Measurements from ENCODE around the gene ORAI2.

The ORAI2 gene

DNA sequence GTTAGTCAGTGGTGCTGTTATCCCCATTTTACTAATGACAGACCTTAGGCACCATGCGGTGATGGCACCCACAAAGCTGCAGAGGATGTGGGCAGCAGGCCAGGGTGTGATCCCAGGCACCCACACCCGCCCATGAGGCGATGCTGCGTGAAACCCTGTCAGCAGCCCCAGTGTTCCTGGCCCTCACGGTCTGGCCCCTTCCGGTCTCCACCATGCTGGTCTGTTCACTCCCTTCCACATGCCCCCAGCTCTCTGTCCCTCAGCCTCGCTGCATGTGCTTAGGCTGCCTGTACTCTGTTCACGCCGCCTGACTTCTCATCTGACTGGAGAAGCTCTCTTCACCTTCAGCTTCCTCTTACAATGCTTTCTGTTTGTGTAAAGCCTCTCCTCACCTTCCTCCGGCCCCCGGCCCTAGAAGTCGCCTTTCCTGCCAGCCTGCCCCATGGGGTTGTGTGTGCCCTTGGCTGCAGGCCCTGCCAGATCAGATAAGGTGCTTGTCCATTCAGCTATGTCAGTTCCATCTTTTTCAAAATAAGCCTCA lies 17.6 kb upstream of the ORAI2 start:
- DNase-seq (ENCODE audit: low read depth, low spot score), result no peak

DNA sequence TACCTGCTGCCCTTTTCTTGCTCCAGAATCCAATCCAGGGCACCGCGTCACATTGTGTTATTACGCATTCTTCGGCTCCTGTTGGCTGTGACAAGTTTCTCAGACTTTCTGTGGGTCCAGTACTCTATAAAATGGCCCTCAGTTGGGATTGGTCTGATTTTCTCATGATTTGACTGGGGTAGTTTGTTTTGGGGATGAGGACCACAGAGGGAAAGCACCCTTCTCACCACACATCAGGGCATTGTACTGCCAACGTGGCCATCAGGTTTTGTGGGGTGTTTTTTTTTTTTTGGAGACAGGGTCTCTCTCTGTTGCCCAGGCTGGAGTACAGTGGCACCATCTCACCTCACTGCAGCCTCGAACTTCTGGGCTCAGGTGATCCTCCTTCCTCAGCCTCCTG lies 17.0 kb upstream of the ORAI2 start:
- no peak for DNase-seq (ENCODE audit: low read depth, low spot score)

DNA sequence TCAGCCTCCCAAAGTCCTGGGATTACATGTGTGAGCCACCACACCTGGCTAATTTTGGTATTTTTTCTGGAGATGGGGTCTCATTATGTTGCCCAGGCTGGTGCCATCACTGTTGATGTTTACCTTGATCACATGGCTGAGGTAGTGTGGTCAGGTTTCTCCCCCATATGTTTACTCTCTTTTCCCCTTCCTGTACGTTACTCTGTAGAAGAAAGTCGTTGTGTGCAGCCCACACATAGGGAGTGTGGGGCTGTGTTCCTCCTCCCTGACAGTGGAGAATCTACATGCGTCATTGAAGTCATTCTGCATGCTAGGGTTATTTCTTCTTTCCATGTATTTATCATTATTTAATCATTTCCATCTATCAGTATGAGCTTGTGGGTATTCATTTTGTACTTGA lies 16.3 kb upstream of the ORAI2 start:
- no peak for DNase-seq (ENCODE audit: low read depth, low spot score)

DNA sequence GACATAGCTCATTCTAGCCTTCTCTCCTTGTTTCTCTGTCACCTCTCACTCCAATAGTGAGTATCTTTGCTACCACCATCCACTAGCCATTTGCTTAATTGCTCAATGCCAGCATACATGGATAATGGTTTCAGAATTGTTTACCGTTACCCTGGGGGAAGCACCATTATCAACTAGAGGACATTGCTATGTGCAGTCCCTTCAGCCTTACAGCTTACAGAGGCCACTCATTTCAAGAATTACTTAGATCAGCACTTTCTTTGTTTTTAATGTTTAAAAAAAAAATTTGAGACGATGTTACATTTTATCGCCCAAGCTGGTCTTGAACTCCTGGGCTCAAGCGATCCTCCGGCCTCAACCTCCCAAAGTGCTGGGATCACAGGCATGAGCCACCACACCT lies 14.8 kb upstream of the ORAI2 start:
- no peak for DNase-seq (ENCODE audit: low read depth, low spot score)

DNA sequence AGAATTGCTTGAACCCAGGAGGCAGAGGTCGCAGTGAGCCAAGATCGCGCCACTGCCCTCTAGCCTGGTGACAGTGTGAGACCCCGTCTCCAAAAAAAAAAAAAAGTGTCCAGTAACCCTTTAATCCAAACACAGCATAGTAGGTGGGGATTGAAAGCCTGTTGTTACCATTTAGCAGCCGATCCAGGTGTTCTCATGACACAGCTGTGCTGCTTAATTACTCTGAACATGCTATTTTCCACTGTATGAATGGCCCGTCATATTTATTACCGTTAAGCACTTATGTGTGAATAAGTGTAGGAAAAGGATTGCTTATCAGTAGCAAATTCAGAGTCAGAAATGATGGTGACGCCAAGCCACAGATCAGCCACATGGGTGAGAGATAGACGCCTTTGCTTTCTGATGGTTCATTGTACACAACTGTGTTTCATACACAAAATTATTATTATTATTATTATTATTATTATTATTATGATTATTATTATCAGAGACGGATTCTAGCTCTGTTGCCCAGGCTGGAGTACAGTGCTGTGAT lies 11.6 kb upstream of the ORAI2 start:
- DNase-seq (ENCODE audit: low read depth, low spot score), result no peak

DNA sequence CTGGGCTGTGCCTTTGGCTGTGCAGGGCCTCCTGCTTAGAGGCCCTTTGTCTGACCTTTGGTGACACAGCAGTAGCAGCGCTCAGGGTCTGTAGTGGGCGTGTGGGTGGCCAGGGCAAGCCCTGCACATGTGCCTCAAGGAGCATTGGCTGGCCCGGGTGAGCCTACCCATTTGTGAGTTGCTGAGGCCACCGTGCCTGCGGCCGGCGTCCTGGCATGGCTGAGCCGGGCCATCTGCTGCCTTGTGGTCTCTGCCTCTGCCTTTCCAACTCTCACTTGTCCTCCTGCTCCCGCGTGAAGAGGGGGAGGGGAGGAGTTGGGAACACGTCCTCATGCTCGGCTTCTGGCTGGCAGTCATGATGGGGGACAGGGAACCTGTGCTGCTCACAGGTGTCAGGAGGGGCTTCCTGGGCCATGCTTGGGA lies 9.2 kb upstream of the ORAI2 start:
- no peak for DNase-seq (ENCODE audit: low read depth, low spot score)

DNA sequence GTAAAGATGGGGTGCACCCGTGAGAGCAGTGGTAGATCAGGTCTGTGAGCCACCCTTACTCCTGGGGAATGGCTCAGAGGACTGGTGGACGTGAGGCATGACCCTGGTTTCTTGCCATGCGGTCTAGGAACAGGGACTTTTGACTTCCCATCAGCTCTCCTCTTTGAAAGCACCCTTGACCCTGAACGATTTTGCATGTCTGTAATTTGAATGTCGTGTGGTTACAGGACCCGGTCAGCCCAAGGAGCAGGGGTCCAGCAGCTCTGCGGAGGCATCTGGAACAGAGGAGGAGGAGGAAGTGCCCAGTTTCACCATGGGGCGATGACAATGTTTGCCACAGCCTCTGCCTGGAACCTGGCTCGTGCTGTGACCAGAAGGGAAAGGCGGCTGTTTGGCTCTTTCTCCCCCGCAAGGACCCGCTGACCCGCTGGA lies 8.6 kb upstream of the ORAI2 start:
- DNase-seq (ENCODE audit: low read depth, low spot score), result no peak

DNA sequence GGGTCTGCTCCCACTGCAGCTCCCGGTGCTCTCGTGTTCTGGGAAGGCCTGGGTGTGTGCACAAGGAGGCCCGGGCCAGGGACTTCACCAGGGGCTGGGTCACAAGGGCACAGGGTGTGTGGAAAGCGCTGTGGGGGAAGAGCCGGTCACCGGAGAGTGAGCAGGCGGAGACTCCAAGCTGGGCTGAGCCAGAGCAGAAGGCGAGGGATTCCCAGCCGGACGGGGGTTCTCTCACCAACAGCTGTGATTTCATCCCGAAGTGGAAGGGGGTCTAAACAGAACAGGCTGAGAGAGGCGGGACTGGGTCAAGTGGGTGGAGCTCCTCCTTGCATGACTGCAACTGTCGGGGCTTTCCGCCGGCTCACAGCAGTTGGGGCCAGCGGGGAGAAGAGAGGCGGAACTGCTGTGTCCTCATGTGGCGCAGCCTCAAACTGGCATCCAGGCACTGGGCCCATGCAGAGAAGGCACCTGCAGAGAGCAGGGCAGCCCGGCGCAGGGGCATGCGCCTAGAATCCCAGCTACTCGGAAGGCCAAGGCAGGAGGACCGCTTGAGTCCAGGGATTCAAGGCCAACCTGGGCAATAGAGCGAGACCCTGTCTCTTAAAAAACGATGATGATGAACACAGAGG lies 7.6 kb upstream of the ORAI2 start:
- DNase-seq (ENCODE audit: low read depth, low spot score), result peak; percentile 29

DNA sequence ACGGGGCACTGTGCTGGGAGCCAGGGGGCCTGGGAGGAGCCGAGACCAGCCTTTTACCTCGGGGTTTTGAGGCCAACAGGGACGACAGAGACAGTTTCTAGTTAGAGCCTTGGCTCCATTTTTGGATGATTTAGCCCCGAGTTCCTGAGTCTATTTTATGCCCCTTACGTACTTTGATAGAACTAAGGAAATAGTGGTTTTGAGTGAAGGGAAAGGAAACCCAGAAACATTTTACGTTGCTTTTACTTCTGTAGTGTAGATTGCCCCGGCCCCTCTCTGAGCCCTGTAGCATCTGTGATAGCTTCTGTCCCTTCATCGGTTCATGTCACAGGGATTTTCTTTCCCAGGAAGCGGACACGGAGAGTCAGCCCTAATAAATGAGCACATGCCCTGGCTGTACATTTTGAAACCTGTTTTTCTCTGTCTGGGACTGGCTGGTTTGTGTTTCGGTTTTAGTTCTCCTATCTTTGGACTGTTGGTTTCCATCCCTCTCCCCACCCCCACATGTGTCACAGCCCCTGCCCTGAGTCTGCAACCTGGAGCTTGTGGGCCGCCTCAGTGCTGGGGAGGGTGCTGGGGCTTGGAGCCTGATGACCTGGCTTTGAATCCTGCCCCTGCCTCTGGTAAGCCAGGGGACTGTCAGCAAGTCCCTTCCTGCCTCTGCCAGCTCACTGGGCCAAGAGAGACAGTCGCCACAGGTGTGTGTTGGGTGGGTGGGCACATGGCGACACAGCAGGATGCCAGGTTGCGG lies 6.9 kb upstream of the ORAI2 start:
- DNase-seq (ENCODE audit: low read depth, low spot score), result no peak

DNA sequence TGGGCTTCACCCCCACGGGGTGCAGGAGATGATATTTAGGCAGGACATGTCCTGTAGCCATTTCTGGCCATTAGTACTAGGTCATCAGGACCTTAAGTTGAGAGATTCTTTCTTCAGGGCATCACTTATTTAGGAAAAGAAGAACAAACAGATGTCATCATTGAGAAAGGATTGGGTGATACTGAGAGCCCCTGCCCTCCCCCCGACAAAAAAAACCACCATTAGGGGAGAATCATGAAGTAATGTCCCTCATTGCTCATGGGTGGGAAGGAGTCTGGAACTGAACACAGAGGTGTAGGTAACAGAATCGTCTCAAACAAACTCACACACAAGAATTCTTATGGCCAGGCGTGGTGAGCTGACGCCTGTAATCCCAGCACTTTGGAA lies 6.4 kb upstream of the ORAI2 start:
- DNase-seq (ENCODE audit: low read depth, low spot score), result no peak

DNA sequence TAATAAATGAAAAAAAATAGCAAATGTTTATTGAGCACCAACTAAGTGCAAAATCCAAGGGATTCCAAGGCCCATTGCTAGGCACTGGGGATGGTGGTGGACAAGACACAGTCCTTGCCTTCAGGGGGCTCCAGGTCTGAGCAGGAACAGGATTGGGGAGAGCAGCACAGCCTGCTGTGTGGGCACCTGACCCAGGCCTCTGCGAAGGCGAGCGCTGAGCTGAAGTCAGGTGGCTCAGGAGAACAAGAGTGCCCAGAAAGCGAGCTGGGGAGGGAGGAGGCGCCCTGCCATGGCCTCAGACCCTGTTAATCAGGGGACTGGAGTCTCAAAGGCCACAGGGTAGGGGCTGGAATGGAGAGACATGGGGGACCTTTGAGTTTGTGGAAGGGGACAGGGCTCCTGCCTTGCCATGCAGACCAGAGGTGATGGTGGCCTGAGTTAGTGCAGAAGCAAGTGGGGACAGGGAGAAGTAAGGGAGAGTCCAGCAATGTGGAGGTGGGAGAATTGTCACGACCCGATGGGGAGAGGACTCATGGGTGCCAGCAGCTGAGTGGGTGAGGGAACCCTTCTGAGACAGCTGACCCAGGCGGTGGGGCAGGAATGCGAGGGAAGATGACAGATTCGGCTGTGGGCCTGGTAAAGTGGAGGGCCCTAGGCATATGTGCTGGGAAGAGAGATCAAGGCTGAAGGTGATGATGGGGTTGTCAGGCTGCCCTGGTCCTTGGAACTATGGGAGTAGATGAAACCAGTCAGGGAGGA lies 4.1 kb upstream of the ORAI2 start:
- no peak for DNase-seq (ENCODE audit: low read depth, low spot score)

DNA sequence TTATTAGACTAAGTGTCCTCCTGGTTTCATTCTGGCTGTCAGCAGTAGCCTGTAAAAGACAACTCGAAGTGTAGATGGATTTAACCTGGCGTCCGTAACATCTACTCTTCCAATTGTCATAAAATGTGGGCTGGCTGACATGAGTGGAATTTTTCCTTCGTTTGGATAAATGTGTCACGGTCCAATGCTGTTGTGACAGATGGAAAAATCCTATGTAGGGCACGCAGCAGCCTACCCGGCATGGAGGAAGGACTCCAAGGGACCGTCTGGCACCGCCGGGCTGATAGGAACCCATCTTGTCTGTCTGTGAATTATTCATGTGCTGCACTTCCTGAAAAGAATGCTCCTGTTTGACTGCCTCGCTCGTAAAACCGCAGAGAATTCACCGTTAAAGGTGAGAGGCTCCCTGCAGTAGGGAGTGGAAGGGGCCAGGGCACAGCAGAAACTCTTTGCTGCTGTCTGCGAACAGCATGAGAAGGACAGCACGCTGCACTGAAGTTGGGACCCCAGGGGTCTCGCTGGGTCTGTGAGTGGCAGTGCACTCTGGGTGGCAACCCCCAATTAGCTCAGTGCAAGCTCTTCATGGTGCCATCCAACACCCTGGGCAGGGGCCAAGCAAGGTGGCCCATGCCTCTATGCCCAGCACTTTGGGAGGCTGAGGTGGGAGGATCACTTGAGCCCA lies 1.6 kb upstream of the ORAI2 start:
- DNase-seq (ENCODE audit: low read depth, low spot score), result peak; percentile 42

DNA sequence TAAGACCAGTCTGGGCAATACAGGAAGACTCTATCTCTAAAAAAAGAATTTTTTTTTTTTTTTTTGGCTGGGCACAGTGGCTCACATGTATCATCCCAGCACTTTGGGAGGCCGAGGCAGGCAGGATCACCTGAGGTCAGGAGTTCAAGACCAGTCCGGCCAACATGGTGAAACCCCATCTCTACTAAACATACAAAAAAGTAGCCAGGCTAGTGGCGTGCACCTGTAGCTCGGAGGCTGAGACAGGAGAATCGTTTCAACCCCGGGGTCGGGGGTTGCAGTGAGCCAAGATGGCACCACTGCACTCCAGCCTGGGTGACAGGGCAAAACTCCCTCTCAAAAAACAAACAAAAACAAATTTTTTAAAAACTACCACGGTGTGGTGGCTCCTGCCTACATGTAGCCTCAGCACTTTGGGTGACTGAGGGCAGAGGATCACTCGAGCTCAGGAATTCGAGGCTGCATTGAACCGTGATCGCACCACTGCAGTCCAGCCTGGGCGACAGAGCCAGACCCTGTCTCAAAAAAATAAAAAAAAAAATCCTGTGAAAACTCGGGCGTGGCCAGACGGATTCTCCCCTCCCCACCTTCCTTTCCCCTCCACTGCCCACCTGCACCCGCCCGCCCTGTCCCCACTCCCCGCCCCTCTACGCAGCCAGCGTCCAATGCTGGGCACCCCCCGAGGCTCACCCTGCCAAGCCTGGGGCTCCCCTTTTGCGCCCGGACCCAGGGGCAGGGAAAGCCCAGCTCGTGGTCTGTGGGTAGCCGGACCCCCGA lies 745 bp upstream of the ORAI2 start:
- no peak for DNase-seq (ENCODE audit: low read depth, low spot score)

DNA sequence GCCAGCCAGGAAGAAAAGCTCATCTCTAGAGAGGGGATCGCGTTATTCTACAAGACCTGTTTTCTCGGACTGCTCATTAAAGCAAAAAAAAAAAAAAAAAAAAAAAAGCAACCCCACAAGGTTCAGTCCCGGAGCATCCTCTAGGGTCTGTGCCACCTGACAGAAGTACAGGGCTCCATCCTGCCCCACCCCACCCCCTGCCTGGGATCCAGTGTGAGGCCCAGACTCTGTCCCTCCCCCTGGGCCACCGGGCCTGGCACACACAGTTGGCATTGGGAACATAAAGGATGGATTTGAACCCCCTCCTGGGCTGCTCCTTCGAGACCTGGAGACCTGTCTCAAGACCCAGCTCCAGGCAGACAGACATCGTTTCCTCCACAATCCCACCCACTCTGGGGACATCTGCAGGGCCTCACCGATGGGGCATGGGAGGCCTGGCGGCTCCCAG lies 688 bp downstream of the ORAI2 start:
- no peak for DNase-seq (ENCODE audit: low read depth, low spot score)

DNA sequence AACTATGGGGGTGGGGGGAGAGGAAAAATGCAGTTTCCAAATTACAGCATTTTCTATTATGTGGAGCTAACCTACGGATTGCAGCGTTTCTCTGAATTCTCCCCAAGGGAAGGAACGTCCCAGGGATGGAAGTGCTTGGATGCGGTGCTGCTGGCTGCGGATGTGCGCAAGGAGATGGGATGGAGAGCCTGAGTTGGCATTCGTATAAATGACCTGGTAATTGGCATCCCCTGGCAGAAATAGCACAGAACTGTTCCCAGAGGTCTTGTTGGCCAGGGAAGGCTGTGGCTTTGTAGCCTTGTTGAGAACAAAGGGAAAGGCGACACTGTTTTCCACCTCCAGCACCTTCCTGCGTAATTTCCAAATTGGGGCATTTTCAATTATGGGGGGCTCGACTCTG lies 2.7 kb downstream of the ORAI2 start:
- no peak for DNase-seq (ENCODE audit: low read depth, low spot score)

DNA sequence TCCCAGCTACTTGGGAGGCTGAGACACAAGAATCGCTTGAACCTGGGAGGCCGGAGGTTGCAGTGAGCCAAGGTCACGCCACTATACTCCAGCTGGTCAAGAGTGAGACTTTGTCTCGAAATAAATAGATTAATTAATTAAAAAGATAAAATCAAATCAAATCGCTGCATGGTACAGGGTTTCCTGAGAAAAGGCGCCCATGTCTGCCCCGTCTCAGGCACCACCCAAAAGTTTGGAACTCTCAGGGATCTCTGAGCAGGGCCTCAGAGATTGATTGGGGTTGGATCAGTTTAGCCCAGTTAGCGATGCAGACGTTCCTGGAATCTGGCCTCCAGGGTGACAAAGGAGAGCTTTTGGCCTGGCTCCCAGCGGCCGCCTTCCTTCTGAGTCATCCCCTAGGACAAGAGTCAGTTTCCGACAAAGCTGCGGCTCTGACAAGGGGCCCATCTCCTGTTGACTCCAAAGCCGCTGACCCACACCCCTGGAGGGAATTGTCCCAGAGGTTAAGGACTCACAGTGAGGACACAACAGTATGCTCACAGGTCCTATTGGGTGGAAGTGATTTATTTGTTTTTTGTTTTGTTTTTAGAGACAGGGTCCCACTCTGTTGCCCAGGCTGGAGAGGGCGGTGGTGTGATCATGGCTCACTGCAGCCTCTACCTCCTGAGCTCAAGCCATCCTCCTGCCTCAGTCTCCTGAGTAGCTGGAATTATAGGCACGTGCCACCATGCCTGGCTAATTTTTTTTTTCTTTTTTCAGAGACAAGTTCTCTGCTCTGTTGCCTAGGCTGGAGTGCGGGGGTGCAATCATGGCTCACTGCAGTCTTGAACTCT lies 6.8 kb downstream of the ORAI2 start:
- DNase-seq (ENCODE audit: low read depth, low spot score), result peak; percentile 88

DNA sequence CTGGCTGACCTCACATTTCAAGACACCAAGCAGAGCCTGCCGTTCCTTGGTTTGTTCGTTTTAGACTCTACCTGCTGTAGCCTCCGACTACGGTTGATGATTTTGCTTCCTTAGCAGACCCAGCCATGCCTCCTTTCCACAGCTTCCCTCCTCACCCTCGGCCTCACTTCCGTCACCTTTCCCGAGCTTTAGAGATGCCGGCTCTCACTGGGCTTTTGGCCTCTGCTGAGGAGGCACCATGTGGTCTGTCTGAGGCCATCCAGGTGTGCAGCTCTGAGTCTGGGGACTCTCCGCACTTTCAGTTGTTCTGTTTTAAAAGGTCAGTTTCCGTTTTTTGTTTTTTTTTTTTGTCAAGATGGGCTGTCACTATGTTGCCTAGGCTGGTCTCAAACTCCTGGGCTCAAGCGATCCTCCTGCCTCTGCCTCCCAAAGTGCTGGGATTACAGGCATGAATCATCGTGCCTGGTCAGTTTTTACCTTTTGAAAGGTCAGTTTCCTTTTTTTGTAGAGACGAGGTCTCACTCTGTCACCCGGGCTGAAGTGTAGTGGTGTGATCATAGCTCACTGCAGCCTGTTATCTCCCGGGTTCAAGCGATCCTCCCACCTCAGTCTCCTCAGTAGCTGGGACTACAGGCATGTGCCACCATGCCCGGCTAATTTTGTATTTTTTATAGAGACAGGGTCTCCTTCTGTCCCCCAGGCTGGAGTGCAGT lies 11.7 kb downstream of the ORAI2 start:
- no peak for DNase-seq (ENCODE audit: low read depth, low spot score)

DNA sequence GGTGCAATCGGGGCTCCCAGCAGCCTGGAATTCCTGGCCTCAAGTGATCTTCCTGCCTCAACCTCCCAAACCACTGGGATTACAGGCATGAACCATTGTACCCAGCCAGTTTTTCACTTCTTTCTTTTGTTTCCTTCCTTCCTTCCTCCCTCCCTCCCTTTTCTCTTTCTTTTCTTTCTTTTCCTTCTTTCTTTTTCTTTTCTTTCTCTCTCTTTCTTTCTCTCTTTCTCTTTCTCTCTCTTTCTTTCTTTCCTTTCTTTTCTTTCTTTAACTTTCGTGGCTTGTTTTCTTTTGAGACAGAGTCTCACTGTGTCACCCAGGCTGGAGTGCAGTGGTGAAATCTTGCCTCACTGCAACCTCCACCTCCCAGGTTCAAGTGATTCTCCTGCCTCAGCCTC lies 12.3 kb downstream of the ORAI2 start:
- DNase-seq (ENCODE audit: low read depth, low spot score), result no peak

All from ELF-1 (cell line).